Measurements from ENCODE around the gene CAMK1.

Gene CAMK1

GRCh38 chr3:9769426-9770275 is at the start of gene CAMK1:
CAMK1 (minus strand) TSS chr3:9769947; CDS start chr3:9767749, 2,198 bp downstream.
- FAIRE-seq: no peak

DNA sequence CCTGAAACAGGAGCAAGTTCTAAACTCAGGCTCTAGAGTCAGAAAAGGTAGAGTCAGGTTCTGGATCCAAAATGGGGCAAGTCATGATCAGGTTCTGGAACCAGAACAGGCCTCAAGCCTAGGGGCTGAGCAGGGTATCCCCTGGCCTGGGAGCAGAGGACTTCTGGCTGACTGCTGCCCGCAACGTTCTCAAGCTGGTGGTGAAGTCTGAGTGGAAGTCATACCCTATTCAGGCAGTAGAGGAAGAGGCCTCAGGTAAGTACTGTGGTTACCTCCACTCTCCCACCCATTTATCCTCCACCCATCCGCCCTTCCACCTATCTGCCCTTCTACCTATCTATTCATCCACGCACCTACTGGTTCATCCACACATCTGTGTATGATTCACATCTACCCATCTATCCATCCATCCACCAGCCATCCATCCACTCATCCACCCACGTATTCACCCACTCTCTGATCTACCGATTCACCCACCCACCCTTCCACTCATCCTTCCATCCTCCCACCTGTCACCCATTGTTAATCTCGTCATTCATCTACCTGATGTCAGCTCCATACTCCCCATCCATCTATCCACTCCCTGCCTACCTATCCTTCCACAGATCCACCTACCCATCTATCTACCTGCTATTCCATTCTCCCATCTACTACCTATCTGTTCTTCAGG is 49.1 kb upstream of the CAMK1 start:
- FAIRE-seq: no peak

DNA sequence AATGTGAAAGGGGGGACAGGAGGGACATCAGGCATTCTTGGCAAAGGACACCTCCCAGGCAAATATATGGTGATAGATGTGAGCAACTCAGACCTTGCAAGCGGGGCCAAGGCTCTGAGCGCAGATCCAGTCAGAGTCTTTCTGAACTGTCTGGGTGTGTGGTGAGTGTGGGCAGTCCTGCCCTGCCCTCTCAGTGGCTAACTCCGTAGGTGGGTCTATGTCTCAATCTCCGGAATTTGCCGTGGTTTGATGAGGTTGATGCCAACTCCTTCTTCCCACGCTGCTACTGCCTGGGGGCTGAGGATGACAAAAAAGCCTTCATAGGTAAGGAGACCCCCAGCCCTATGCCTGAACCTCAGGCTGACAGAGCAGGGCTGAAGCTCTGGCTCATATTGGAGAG is 47.7 kb upstream of the CAMK1 start:
- FAIRE-seq: no peak

- no peak for FAIRE-seq
Observed at GRCh38 chr3:9815986-9816385, 46.2 kb upstream of the CAMK1 start.

DNA sequence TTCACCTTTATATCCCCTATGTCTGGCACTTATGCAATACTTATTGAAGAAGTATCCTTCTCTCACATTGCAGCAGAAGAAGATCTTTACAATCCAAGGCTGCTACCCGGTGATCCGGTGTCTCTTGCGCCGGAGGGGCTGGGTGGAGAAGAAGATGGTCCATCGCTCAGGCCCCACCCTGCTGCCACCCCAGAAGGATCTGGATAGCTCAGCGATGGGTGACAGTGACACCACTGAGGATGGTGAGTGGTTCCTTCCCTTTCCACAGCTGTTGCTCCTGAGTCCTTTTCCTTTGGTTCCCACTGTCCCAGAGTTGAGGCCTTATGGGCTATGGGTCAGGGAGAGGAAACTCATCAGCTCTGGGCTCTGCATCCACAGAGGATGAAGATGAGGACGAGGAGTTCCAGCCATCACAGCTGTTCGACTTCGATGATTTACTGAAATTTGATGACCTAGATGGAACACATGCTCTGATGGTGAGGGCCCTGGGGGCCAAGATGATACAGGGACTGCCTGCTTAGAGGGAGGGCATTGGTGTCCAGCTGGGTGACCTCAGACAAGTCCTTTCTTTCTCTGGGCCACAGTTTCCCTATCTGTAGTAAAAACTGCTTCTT is 43.2 kb upstream of the CAMK1 start:
- FAIRE-seq: no peak

DNA sequence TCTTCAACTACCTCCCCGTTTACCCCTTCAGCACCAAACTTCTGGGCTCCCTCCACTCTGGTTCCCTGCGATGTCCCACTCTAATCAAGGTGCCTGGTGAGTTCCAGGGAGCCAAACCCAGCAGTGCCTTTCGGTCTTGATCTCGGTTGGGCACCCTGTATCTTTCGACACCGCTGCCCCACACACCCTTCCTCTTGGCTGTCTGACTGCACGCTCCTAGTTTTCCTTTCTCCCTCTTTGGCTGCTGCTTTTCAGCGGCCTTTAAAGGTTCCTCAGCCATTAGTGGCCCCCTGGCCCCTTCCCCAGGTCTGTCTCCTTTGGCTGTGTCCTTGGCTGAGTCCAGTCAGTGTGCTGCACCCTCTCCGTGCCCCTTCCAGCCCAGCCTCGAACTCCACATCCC is 41.1 kb upstream of the CAMK1 start:
- no peak for FAIRE-seq

- no peak for FAIRE-seq
Observed at GRCh38 chr3:9810433-9810770, 40.7 kb upstream of the CAMK1 start.

DNA sequence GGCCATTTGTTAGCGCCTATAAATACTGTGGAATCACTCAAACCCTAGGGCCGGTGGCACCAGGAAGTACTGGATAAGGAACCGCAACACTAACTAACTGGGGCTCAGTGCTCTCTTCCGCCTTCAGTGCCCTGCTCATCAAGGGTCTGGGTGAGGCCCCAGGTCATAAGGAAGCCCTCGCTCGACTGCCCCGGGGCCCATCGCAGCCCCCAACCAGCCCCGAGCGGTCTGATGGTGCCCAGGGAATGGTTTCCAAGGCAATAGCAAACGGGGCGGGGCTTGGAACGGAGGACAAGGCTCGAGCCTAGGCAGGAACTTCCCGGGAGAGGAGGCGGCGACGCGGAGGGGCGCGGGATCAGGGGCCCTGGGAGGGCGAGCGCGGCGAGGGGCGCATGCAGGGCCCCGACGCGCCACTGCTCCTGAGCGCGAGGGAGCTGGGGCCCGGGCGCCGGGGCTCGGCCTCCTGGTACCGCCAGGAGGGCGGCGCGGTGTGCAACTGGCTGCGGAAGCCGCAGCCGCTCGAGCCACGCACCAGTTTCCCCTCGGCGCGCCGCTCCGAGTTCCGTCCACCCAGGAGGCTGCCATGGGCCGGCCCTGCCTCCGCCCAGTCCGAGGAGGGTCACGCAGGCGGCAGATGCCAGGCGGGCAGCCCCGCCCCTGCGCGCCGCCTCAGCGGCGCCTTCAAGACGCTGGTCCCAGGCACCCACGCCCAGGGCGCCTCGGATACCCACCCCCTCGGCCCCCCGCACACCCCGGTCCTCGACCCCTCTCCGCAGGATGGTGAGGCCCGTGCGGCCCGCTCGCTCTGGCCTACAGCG is 40.1 kb upstream of the CAMK1 start, which contains the start of gene TTLL3:
Gene TTLL3, plus strand, starts transcription at position 648 of the 818 bp plus-strand sequence. CDS start 400 bp downstream, outside the sequence.
- FAIRE-seq: no peak

- FAIRE-seq: no peak
Observed at GRCh38 chr3:9809239-9809614, 39.5 kb upstream of the CAMK1 start.

- no peak for FAIRE-seq
Observed at GRCh38 chr3:9808345-9809037, 38.7 kb upstream of the CAMK1 start.

- no peak for FAIRE-seq
Observed at GRCh38 chr3:9807981-9808344, 38.2 kb upstream of the CAMK1 start.

DNA sequence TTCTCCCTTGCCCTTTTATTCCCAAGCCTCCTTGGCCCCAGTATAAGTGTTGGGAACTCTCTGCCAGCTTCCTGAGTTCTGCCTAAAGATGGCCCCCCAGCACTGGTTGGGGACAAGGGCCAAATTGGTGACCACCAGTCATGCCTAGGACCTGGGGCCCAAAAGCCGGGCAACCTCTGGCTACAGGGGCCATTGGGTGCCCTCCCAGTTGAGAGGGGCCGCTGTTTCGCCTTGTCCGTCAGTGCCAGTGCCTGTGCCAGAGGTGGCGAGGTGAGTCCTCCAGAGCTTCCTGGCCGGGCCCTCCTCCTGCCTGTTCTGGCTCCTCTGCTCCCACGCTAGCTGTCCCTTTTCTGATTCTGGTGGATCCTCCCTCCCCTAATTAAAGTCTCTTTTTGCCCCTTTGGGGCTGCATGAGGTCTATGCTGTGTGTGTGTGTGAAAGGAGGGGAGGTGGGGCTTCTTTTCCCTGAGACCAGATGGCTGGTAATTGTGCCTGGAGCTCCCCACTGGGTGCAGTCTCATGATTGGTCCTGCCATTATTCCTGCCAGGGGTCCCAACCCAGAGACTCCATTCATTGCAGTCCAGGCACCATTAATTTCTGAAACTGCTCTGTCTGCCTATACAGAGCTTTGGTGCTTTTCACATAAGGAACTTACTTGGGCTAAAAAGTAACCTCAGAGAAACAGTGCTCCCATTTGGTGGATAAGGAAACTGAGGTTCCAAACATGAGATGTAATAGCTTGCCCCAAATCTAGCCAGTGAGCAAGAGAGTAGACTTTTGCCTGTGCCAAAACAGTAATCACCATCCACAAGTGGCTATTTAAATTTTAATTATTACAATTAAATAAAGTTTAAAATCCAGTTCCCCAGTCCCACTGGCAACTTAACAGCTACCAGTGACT is 37.2 kb upstream of the CAMK1 start:
- no peak for FAIRE-seq

DNA sequence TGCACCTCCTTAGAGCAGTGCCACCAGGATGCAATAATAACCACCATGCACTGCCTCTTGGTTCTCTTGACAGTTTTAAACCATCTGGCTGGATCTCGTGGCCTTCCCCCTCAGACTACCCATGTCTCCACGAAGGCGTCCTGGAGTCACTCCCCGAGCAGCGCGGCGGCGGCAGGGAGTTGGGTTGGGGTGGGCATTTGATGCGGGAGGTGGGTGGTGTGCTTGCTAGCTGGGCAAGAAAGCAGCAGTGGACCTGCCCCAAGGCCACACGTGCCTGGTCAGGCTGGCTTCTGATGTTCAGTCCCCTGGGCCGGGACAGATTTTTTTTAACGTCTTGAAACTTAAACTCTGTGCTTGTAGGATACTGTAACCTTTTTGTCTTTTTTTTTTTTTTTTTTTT is 36.4 kb upstream of the CAMK1 start:
- FAIRE-seq: no peak

- no peak for FAIRE-seq
Observed at GRCh38 chr3:9804996-9805395, 35.2 kb upstream of the CAMK1 start.

GRCh38 chr3:9803494-9803893 is 33.7 kb upstream of the CAMK1 start:
- FAIRE-seq: no peak

GRCh38 chr3:9800529-9800928 is 30.8 kb upstream of the CAMK1 start:
- FAIRE-seq: no peak

- FAIRE-seq: no peak
Observed at GRCh38 chr3:9797196-9797945, 27.6 kb upstream of the CAMK1 start.

DNA sequence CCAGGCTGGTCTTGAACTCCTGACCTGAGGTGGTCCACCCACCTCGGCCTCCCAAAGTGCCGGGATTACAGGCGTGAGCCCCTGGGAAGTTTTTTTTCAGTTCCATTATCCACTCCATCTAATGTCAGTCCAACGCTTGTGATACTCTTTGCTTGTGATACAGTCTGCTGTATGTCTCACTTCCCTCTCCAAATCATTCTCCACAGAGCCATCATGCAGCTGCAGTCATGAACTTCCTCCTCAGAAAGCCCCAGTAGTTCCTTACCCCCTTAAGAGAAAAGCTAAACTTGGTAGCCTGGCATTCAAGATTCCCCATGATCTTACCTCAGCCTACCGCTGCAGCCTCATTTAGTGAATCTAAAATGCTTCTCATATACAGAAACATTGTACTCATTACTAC is 25.5 kb upstream of the CAMK1 start:
- FAIRE-seq: no peak

DNA sequence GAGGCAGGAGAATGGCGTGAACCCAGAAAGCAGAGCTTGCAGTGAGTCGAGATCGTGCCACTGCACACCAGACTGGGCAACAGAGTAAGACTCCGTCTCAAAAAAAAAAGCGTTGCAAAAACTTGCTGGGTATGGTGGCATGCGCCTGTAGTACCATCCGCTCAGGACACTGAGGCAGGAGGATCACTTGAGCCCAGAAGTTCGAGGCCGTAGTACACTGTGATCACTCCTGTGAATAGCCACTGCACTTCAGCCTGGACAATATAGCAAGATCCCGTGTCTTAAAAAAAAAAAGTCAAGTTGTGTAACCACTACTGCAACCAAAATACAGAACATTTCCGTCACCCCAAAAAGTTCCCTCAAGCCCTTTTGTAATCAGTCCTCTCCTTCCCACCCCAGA is 24.7 kb upstream of the CAMK1 start:
- no peak for FAIRE-seq

- no peak for FAIRE-seq
Observed at GRCh38 chr3:9793161-9793781, 23.5 kb upstream of the CAMK1 start.

All from endometrium (tissue), 2 donors.